Heart right ventricle (tissue), 16 donors: Measurements from ENCODE around the gene LSM14B. TPM values are rescaled to one million over a fixed set of nuclear protein-coding genes. Genes with fewer than 3 reads are reported as not detected.

ENCODE experiments used
- ATAC-seq, 8 donors: fragments of 200-7000 bp; cut with Tn5 transposase; one replicate each; pipeline ENCODE4 v1.9.1; 2020; ENCODE audit warnings: mild to moderate bottlenecking in 8 of 8, moderate library complexity in 8 of 8, moderate number of reproducible peaks in 1 of 8
- DNase-seq, 2 donors: peaks; one replicate each; pipeline ENCODE4 v3.0.0-alpha.2; 2020
- H3K27ac ChIP-seq, 10 donors: fragments of 200-600 bp; sonication (generic) in 2 of 10; one replicate each; pipeline versions ENCODE4 v1.5.0 to v1.8.0; 2020 to 2022; ENCODE audit warnings: mild to moderate bottlenecking in 3 of 10
- H3K27me3 ChIP-seq, 7 donors: fragments of 200-600 bp; one replicate each; pipeline ENCODE4 v1.8.0; 2021 to 2022; ENCODE audit warnings: mild to moderate bottlenecking in 2 of 7
- H3K36me3 ChIP-seq, 9 donors: fragments of 200-600 bp; sonication (generic) in 1 of 9; one replicate each; pipeline versions ENCODE4 v1.5.0 to v1.8.0; 2020 to 2022; ENCODE audit warnings: mild to moderate bottlenecking in 2 of 9
- H3K4me1 ChIP-seq, 9 donors: fragments of 200-600 bp; sonication (generic) in 1 of 9; one replicate each; pipeline versions ENCODE4 v1.5.0 to v1.8.0; 2020 to 2022; ENCODE audit warnings: mild to moderate bottlenecking in 4 of 9
- H3K4me3 ChIP-seq, 10 donors: fragments of 200-600 bp; sonication (generic) in 2 of 10; one replicate each; pipeline versions ENCODE4 v1.5.0 to v1.8.0; 2020 to 2022; ENCODE audit warnings: mild to moderate bottlenecking in 7 of 10, moderate library complexity in 2 of 10
- H3K9me3 ChIP-seq, 11 donors: fragments of 200-600 bp in 10 of 11; sonication (generic) in 2 of 11; one replicate each; pipeline versions ENCODE4 v1.5.0 to v1.8.0; 2013 to 2022; ENCODE audit warnings: mild to moderate bottlenecking in 2 of 11, control low read depth in 1 of 11, moderate library complexity in 1 of 11
- WGBS, 2 donors: extraction: QIAGEN DNeasy Blood & Tissue Kit; methylation state at CpG; one replicate each; pipeline ENCODE4 v1.1.7; 2013; ENCODE audit warnings: inconsistent platforms in 1 of 2; 5-methylcytosine and 5-hydroxymethylcytosine counted together
- intact Hi-C, 10 donors: fragments of 100-400 bp; cut with DNase I; formaldehyde crosslinking; loops; one replicate each; pipeline versions ENCODE4 v1.11.1 to v1.14.2; 2022
- polyA plus RNA-seq, 2 donors: library from polyadenylated mRNA; stranded (reverse); fragments of 200-250 nt; gene quantifications; one replicate each; pipeline ENCODE4 v1.2.3, GENCODE V29; 2013
- total RNA-seq, 10 donors: library from RNA; stranded (reverse); fragmentation: NEBNext Ultra II Directional in 3 of 10; extraction: Animal tissue kit (Norgen Biotek cat#: 25700) in 3 of 10; gene quantifications; one replicate each; pipeline versions ENCODE4 v1.2.1 to v1.2.4, GENCODE V29; 2021 to 2023
- TF ChIP-seq, protein P1 (sequence below), 9 donors: fragments of 200-600 bp; sonication (generic) in 2 of 9; IDR thresholded peaks; one replicate each; pipeline versions ENCODE4 v1.5.0 to v1.8.0; 2021 to 2022; ENCODE audit warnings: antibody characterized with exemption in 9 of 9, mild to moderate bottlenecking in 5 of 9, moderate library complexity in 1 of 9
- donor health status: Arrhythmogenic right ventricular cardiomyopathy.
- donor health status: ischemic (EF 13 %, LVEDD 7.1; RV severe dilation, severe dysfunction).
- donor health status: healthy with polysubstance abuse.
- donor health status: DM: no; HTN: yes; CAD: no.
- donor health status: DM: no; HTN: no; CAD: no.
- donor health status: ischemic (EF 25% LVEDD 6.9; RV normal size, moderate dysfunction).
- donor health status: ischemic (EF 25% LVEDD 5.7; RV mildly dilated, moderate dysfunction).
- donor health status: healthy.
- donor health status: DM: yes; HTN: yes; CAD: no.
- donor health status: Ischemic cardiomyopathy.
- donor health status: ischemic (EF 35%, LVEDD 5.7; RV mildly dilated, moderate dysfunction).
- donor health status: nonischemic (EF 11% LVEDD 7.7; RV severe dilation, severe dysfunction).
- donor health status: DM: yes; HTN: yes; CAD: no.
- donor health status: PGD.
- donor health status: ischemic (EF 29% LVEDD 5.4; RV normal size, mild dysfunction).
- donor health status: nonischemic (EF 23%, LVEDD 6.1; RV moderate dilation, normal function).

Gene LSM14B
- total and polyA plus RNA-seq, 12 donors, result 15.7 to 63.7 (median 59.6) TPM

DNA sequence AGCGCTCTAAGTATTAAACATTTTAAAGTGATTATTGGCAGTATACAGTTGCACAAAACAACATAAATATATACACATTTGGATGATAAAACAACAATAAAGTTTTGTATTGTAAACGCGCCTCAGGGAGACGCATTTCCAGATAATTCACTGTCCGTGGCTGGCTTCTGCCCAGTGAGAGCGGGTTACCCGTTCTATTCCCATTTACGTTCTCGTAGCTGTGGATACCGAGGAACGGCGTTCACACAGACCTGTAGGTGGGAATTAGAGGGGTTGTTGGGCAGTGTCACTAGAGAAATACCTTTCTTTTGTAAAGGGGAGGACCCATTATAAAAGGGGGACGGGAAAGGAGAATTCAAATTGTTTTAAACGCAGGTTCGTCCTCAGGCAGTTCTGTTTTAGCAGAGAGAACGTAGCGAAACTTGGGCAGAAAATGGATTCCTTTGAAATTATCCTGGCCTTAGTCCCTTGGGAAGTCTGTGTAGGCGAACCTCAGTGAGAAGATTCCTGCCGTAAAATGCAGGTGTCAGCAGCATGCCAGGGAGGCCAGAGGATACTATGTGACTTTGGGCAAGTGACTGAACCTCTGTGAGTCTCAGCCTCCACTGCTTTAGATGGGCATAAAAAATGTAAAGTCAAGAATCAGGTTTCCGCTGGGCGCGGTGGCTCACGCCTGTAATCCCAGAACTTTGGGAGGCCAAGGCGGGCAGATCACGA, 61.3 kb downstream of the LSM14B start:
- H3K27me3 ChIP-seq, result no peaks in the 10 kb centered on the region
- WGBS, 2 donors, result 29 to 30% methylated on average over 25 of the region's 25 CpGs
- ATAC-seq, result no peak
- DNase-seq, result no peak
- no peaks in the 10 kb centered on the region for H3K9me3 ChIP-seq
- H3K36me3 ChIP-seq, result peaks cover 0 to 25% (median 0%) of the 10 kb centered on the region in 9 donors
- peak overlapping the region; percentile 79 to 98 (median 94) for H3K27ac ChIP-seq
- peaks cover 0 to 55% (median 32%) of the 10 kb centered on the region in 9 donors for H3K4me1 ChIP-seq
- intact Hi-C loops, result loop anchor here in 6 of 10 donors (2.0 to 10.0 kb wide), 7 partner anchors 36 to 201 kb away; partner anchors contain the start of genes OSBPL2 (in 2 of the 6), PSMA7 (in 2 of the 6), RPS21 (in 2 of the 6) and SS18L1 (in 2 of the 6)
- TF ChIP-seq, protein P1, sequence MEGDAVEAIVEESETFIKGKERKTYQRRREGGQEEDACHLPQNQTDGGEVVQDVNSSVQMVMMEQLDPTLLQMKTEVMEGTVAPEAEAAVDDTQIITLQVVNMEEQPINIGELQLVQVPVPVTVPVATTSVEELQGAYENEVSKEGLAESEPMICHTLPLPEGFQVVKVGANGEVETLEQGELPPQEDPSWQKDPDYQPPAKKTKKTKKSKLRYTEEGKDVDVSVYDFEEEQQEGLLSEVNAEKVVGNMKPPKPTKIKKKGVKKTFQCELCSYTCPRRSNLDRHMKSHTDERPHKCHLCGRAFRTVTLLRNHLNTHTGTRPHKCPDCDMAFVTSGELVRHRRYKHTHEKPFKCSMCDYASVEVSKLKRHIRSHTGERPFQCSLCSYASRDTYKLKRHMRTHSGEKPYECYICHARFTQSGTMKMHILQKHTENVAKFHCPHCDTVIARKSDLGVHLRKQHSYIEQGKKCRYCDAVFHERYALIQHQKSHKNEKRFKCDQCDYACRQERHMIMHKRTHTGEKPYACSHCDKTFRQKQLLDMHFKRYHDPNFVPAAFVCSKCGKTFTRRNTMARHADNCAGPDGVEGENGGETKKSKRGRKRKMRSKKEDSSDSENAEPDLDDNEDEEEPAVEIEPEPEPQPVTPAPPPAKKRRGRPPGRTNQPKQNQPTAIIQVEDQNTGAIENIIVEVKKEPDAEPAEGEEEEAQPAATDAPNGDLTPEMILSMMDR (IDR thresholded peaks at IDR 0.05), result no peak
- H3K4me3 ChIP-seq, result peak overlapping the region; percentile 51 to 98 (median 92)

Other genes starting within 250 kb of the LSM14B start
- 10 to 100 TPM in 8 of 10 donors, 1 to 10 TPM in 2; 8.6 to 14.8 (median 11.8) TPM for gene TAF4, start 56.6 kb upstream of the LSM14B start, total RNA-seq
- 1 to 10 TPM; 3.7 to 7.9 TPM for gene TAF4, start 56.6 kb upstream of the LSM14B start, polyA plus RNA-seq
- 100 to 1,000 TPM; 172 to 296 (median 200) TPM for gene PSMA7, start 20.9 kb downstream of the LSM14B start, total RNA-seq
- gene PSMA7, start 20.9 kb downstream of the LSM14B start, polyA plus RNA-seq, result 100 to 1,000 TPM; 143 to 567 TPM
- gene SS18L1, start 21.3 kb downstream of the LSM14B start, total RNA-seq, result 10 to 100 TPM in 2 of 10 donors, 1 to 10 TPM in 8; 6.6 to 11.7 (median 7.4) TPM
- gene SS18L1, start 21.3 kb downstream of the LSM14B start, polyA plus RNA-seq, result 10 to 100 TPM in 1 of 2 donors, 1 to 10 TPM in 1; 5.2 to 22.3 TPM
- gene MTG2, start 60.6 kb downstream of the LSM14B start, total RNA-seq, result 10 to 100 TPM; 21.5 to 30.4 (median 28.2) TPM
- gene MTG2, start 60.6 kb downstream of the LSM14B start, polyA plus RNA-seq, result 10 to 100 TPM; 25.4 to 55.5 TPM
- not detected for gene HRH3, start 97.8 kb downstream of the LSM14B start, total RNA-seq
- gene HRH3, start 97.8 kb downstream of the LSM14B start, polyA plus RNA-seq, result not detected
- gene OSBPL2, start 116.0 kb downstream of the LSM14B start, total RNA-seq, result 10 to 100 TPM; 35.4 to 55.7 (median 41.7) TPM
- 10 to 100 TPM; 12.6 to 30.3 TPM for gene OSBPL2, start 116.0 kb downstream of the LSM14B start, polyA plus RNA-seq
- gene ADRM1, start 180.5 kb downstream of the LSM14B start, total RNA-seq, result 10 to 100 TPM; 67.7 to 97.0 (median 73.2) TPM
- 100 to 1,000 TPM in 1 of 2 donors, 10 to 100 TPM in 1; 81.9 to 192 TPM for gene ADRM1, start 180.5 kb downstream of the LSM14B start, polyA plus RNA-seq
- 100 to 1,000 TPM in 1 of 10 donors, 10 to 100 TPM in 9; 53.9 to 146 (median 67.2) TPM for gene LAMA5, start 244.8 kb downstream of the LSM14B start, total RNA-seq
- 100 to 1,000 TPM; 103 to 358 TPM for gene LAMA5, start 244.8 kb downstream of the LSM14B start, polyA plus RNA-seq